Fibroblast of skin of left biceps (primary cell): ENCODE results near the gene ZSCAN12.
"Not testable (repeated sequence)": the region's sequence is repeated elsewhere in the genome, so short reads cannot be mapped to it uniquely, and the experiment has no call there.

ENCODE experiments used
- DNase-seq, 2 experiments: peaks; one replicate each; pipeline ENCODE4 v3.0.0-alpha.2; 2013; ENCODE audit warnings: low read depth in 2 of 2

ZSCAN12 gene

GRCh38 chr6:28399350-28400121 is at the start of gene ZSCAN12:
TSS of gene ZSCAN12 (minus strand) at chr6:28399747. CDS start at chr6:28398405, 1,342 bp downstream.
- DNase-seq, result peak; percentile 66 to 77

DNA sequence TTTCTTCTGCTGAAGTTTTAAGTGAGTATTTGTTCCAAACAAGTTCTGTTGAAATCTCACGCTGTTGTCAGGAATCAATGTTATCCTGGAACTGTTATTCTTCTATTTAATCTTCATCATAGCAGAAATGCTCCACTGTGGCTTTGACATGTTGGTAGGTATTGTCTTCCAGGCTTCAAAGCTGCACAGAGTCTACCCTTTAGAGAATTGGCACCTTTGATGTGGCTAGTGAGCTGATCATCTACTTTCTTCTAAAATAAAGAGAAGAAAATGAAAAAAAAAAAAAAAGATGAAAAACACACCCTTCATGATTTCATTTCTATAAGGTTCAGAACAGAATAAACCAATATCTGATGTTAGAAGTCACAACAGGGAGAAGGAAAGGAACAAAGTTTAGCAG is 49.5 kb upstream of the ZSCAN12 start:
- no peak for DNase-seq

GRCh38 chr6:28447512-28447906 is 48.0 kb upstream of the ZSCAN12 start:
- DNase-seq, result not testable (repeated sequence)

DNA sequence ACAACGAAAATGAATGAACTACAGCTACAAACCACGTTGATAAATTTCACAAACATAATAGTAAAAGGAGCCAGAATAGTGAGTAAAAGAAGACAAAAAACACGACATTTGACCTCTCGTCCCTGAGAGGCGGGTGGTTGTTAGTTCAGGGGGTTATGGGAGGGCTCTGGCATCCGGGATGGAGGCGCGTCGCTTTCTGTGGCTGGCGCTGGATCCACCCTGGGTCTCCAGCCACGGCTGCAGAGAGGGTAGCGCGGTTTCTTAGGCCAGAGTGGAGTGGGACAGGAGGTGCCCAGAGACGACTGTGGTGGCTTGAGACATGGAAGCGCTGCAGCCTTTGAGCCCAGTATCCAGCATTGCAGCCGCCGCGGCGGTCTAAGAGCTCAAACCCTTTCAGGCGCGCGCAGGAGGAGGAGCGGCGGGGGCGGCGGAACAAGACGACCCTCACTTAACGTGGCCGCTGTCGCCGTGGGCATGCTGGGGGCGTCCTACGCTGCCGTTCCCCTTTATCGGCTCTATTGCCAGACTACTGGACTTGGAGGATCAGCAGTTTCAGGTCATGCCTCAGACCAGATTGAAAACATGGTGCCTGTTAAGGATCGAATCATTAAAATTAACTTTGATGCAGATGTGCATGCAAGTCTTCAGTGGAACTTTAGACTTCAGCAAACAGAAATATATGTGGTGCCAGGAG is 47.4 kb upstream of the ZSCAN12 start:
- DNase-seq, result no peak

GRCh38 chr6:28444759-28445158 is 45.2 kb upstream of the ZSCAN12 start:
- DNase-seq, result not testable (repeated sequence)

DNA sequence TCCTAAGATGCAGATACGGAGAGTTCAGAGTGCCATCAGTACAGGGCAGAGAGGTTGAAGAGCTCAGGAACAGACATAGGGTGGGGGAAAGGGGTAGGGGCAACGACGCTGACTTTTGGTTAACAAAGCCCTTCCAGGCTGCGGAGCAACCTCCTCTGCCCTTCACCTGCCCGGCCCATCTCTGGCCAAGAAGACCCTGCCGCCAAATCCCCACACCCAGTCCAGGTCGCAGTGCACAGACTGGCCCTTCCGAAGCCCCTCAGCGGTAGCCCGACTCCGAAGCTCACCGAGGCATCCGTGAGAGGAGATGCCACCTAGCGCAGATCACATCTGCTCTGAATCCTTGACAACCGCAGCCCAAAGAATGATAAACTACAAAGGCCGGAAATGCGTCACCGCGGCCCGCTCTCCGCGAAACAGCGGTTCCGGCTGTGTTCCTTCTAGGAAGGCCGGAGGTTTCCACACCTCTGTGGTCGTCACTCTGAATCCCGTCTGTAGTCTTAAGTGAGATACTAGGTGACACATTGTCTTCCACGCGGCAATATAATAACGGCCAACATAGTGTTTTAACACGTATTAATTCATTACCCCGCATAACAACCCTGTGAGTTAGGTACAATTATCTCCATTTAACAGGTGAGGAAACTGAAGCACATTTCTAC is 43.7 kb upstream of the ZSCAN12 start, which contains the start of gene ZSCAN23:
TSS of gene ZSCAN23 (minus strand) at position 380 of the 662 bp plus-strand sequence. CDS start 7,225 bp downstream, outside the sequence.
- DNase-seq, result peak; percentile 63 to 71

GRCh38 chr6:28442586-28442985 is 43.0 kb upstream of the ZSCAN12 start:
- DNase-seq, result no peak

GRCh38 chr6:28436404-28436803 is 36.9 kb upstream of the ZSCAN12 start:
- no peak for DNase-seq

GRCh38 chr6:28433119-28433518 is 33.6 kb upstream of the ZSCAN12 start:
- no peak for DNase-seq

DNA sequence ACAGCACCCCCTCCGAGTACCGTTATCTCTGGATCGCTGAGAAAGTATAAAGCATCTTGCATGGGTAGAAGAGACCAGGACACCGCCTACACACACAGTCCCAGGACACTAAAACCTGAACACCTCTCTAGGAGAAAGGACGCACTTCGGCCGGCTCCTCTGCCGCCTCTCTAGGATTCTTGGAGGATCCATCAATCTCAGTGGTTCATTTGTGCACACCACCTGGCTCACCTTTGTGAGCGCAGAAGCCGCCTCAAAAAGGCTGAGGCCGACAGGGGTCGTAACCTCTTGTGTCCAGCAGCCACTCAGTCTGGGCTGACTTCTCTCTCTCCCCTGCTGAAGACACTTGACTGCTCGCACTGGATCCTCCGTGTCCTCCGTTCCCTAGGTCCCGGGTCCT is 30.2 kb upstream of the ZSCAN12 start:
- no peak for DNase-seq

- no peak for DNase-seq
These were observed 26.5 kb upstream of the ZSCAN12 start for GRCh38 chr6:28425944-28426541.

DNA sequence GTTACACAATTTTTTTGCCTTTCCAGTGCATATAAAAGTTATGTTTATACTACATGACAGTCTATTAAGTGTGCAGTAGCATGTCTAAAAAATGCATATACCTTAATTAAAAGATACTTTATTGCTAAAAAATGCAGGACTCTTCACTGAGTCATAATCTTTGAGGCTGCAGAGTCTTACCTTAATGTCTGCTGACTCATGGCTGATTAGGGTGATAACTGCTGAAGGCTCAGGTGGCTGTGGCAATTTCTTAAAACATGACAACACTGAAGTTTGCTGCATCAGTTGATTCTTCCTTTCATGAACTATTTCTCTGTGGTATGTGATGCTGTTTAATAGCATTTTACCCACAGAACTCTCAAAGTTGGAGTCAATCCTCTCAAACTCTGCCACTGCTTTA is 24.6 kb upstream of the ZSCAN12 start:
- no peak for DNase-seq

GRCh38 chr6:28423546-28423945 is 24.0 kb upstream of the ZSCAN12 start:
- DNase-seq, result no peak

GRCh38 chr6:28413681-28414080 is 14.1 kb upstream of the ZSCAN12 start:
- no peak for DNase-seq

GRCh38 chr6:28410767-28411166 is 11.2 kb upstream of the ZSCAN12 start:
- no peak for DNase-seq

DNA sequence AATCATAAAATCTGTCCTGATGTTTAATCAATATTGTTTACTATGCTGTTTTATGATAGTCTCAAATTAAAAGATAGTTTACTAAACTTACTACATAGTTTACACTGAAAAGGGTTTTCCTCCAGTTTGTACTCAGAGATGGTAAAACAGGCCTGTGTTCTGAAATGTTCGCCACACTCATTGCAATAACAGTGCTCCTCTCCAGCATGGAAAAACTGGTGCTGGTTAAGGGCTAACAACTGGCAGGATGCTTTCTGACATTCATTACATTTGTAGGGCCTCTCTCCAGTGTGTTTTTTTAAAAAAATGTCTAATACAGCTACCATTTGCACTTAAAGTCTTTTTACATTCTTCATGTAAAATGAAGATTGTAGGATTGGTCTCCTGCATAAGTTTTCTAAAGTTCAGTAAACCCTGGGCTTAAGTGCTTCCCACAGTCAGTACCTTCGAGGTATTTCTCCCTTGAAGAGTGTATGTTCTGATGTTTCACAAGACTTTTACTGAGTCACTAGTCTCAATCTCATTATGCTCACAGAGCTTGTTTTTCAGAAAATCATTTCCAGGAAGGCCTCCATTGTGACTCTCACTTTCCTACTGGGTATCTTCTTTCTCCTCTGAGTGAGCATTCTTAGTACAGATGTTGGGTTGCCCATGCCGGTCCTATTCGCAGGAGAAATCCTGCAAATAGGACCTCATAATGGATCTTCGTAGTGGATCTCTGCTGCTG is 8.7 kb upstream of the ZSCAN12 start:
- no peak for DNase-seq

DNA sequence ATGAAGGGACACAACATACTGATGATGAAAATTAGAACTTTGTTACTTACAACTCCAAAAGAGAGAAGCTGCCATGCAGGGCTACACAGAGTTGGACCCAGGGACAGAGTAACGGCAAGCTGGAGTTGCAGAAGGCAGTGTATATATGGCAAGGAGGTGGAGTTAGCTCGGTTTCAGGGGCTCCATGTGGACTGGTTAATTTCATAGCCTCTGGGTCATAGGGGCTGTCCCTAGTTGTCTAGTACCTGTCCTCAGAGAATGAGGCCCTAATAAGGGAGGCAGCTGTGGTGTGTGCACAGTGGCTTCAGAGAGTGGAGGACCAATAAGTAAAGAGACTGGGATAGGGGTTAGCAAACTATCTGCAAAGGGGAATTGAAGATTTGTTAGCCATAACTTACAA is 7.9 kb upstream of the ZSCAN12 start:
- no peak for DNase-seq

DNA sequence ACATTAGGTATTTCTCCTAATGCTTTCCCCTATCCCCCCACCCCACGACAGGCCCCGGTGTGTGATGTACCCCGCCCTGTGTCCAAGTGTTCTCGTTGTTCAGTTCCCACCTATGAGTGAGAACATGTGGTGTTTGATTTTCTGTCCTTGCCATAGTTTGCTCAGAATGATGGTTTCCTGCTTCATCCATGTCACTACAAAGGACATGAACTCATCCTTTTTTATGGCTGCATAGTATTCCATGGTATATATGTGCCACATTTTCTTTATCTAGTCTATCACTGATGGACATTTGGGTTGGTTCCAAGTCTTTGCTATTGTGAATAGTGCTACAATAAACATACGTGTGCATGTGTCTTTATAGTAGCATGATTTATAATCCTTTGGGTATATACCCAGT is 4.4 kb upstream of the ZSCAN12 start:
- DNase-seq, result not testable (repeated sequence)

DNA sequence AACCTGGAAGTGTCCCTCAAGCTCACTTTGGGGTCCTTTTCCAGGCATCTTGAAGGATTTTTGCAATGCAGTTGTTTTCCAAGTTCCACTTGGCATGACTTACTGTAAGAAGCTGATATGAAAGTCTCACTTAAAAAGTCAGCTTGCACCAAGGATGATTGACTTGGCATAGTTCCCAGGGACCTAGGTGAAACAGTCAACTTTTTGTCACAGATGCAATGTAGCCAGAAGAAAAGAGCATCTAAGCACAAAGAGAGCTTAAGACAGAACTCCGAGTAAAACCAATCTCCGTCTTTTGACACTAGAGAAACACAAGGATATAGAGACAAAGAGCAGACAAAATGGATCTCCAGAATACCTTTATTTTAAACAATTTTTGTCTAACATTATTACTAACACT is 2.6 kb upstream of the ZSCAN12 start:
- no peak for DNase-seq

- DNase-seq, result peak in 1 of 2 experiments; percentile 1
These were observed 1.6 kb upstream of the ZSCAN12 start for GRCh38 chr6:28401172-28401571.

GRCh38 chr6:28400122-28400451 is 540 bp upstream of the ZSCAN12 start:
- no peak for DNase-seq

DNA sequence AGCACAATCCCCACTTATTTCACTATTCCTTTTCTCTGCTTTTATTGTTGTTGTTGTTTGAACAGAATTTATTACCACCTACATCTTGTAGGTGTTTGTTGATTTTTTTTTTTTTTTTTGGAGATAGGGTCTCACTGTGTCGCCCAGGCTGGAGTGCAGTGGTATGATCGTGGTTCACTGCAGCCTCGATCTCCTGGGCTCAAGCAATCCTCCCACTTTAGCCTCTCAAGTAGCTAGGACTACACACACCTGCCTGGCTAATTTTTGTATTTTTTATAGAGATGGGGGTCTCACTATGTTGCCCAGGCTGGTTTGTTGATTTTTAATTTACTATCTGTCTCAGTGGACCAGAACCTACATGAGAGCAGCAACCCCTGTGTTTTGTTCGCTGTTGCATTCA is 3.6 kb downstream of the ZSCAN12 start:
- DNase-seq, result no peak
